Neuron (in vitro differentiated cells): ENCODE results near the gene KIZ.

ENCODE experiments used
- H2AFZ ChIP-seq: one replicate; pipeline ENCODE4 v1.6.1; 2013; ENCODE audit warnings: low read depth, mild to moderate bottlenecking, inconsistent platforms, low read length, moderate library complexity
- H3K27me3 ChIP-seq: one replicate; pipeline ENCODE4 v1.6.1; 2013; ENCODE audit warnings: low read length; ENCODE audit not compliant: insufficient read depth
- H3K36me3 ChIP-seq: one replicate; pipeline ENCODE4 v1.6.1; 2013; ENCODE audit warnings: low read length; ENCODE audit not compliant: insufficient read depth
- H3K4me1 ChIP-seq: one replicate; pipeline ENCODE4 v1.6.1; 2013; ENCODE audit warnings: low read length; ENCODE audit not compliant: insufficient read depth
- H3K4me3 ChIP-seq: 2 replicates; pipeline ENCODE4 v1.5.1; 2013; ENCODE audit warnings: mild to moderate bottlenecking, low read length, moderate library complexity
- H3K9me3 ChIP-seq: one replicate; pipeline ENCODE4 v1.6.1; 2013; ENCODE audit warnings: low read length

Gene KIZ

GRCh38 chr20:21100578-21101452 is 25.1 kb upstream of the KIZ start:
- H3K9me3 ChIP-seq = no peaks in the 10 kb centered on the region
- H3K36me3 ChIP-seq = no peaks in the 10 kb centered on the region
- H3K4me1 ChIP-seq = peaks cover 28% of the 10 kb centered on the region
- peaks cover 91% of the 10 kb centered on the region for H3K27me3 ChIP-seq
- H2AFZ ChIP-seq = peak overlapping the region; percentile 64
- H3K4me3 ChIP-seq = peak overlapping the region; percentile 50

- Histone ChIP-seq H3K9me3 (no peaks in the 10 kb centered on the region), H3K4me1 (peaks cover 28% of the 10 kb centered on the region), H3K27me3 (peaks cover 92% of the 10 kb centered on the region), H3K36me3 (no peaks in the 10 kb centered on the region), H3K4me3 (peak overlapping the region; percentile 50), H2AFZ (peak overlapping the region; percentile 64)
Measured at GRCh38 chr20:21101453-21101931, 24.4 kb upstream of the KIZ start.

- Histone ChIP-seq H3K9me3 (no peaks in the 10 kb centered on the region), H3K4me1 (peaks cover 28% of the 10 kb centered on the region), H2AFZ (no peak overlapping the region), H3K4me3 (peak overlapping the region; percentile 31), H3K27me3 (peaks cover 91% of the 10 kb centered on the region), H3K36me3 (no peaks in the 10 kb centered on the region)
Measured at GRCh38 chr20:21101932-21102575, 23.8 kb upstream of the KIZ start.

GRCh38 chr20:21102603-21103311 is 23.1 kb upstream of the KIZ start:
- Histone ChIP-seq H3K4me1 (peaks cover 28% of the 10 kb centered on the region), H3K9me3 (no peaks in the 10 kb centered on the region), H3K4me3 (peak overlapping the region; percentile 10), H3K36me3 (no peaks in the 10 kb centered on the region), H2AFZ (no peak overlapping the region), H3K27me3 (peaks cover 94% of the 10 kb centered on the region)

- no peaks in the 10 kb centered on the region for H3K9me3 ChIP-seq
- H3K4me3 ChIP-seq = no peak overlapping the region
- H2AFZ ChIP-seq = no peak overlapping the region
- peaks cover 28% of the 10 kb centered on the region for H3K4me1 ChIP-seq
- no peaks in the 10 kb centered on the region for H3K36me3 ChIP-seq
- H3K27me3 ChIP-seq = peaks cover 94% of the 10 kb centered on the region
Measured at GRCh38 chr20:21103582-21104465, 22.1 kb upstream of the KIZ start.

- Histone ChIP-seq H3K4me1 (peaks cover 28% of the 10 kb centered on the region), H3K4me3 (no peak overlapping the region), H3K36me3 (no peaks in the 10 kb centered on the region), H3K9me3 (no peaks in the 10 kb centered on the region), H2AFZ (no peak overlapping the region), H3K27me3 (peaks cover 93% of the 10 kb centered on the region)
Measured at GRCh38 chr20:21104466-21104761, 21.5 kb upstream of the KIZ start.

- peaks cover 88% of the 10 kb centered on the region for H3K27me3 ChIP-seq
- no peaks in the 10 kb centered on the region for H3K36me3 ChIP-seq
- H2AFZ ChIP-seq = no peak overlapping the region
- H3K4me3 ChIP-seq = no peak overlapping the region
- H3K9me3 ChIP-seq = no peaks in the 10 kb centered on the region
- H3K4me1 ChIP-seq = peaks cover 28% of the 10 kb centered on the region
Measured at GRCh38 chr20:21104921-21105320, 21.0 kb upstream of the KIZ start.

- H3K27me3 ChIP-seq = peaks cover 83% of the 10 kb centered on the region
- no peak overlapping the region for H3K4me3 ChIP-seq
Measured at GRCh38 chr20:21105429-21106170, 20.3 kb upstream of the KIZ start.

GRCh38 chr20:21106171-21107017 is 19.5 kb upstream of the KIZ start, which contains the start of gene LINC00237:
TSS of gene LINC00237 (minus strand) at chr20:21106358.
- Histone ChIP-seq H3K9me3 (no peaks in the 10 kb centered on the region), H3K4me3 (no peak within 1 kb of the TSS), H3K36me3 (no peaks in the 10 kb centered on the region), H3K4me1 (peaks cover 15% of the 10 kb centered on the region), H3K27me3 (peaks cover 84% of the 10 kb centered on the region), H2AFZ (peak within 1 kb of the TSS; percentile 48)

More at GRCh38 chr20:21105429-21106170, 20.3 kb upstream of the KIZ start:
- Histone ChIP-seq H2AFZ (peak overlapping the region; percentile 48), H3K36me3 (no peaks in the 10 kb centered on the region), H3K4me1 (peaks cover 23% of the 10 kb centered on the region), H3K9me3 (no peaks in the 10 kb centered on the region)

GRCh38 chr20:21109144-21109543 is 16.7 kb upstream of the KIZ start:
- H3K4me1 ChIP-seq = no peaks in the 10 kb centered on the region
- H3K4me3 ChIP-seq = no peak overlapping the region
- H3K9me3 ChIP-seq = no peaks in the 10 kb centered on the region
- H3K36me3 ChIP-seq = no peaks in the 10 kb centered on the region
- H3K27me3 ChIP-seq = peaks cover 67% of the 10 kb centered on the region
- H2AFZ ChIP-seq = no peak overlapping the region

GRCh38 chr20:21110811-21111210 is 15.1 kb upstream of the KIZ start:
- no peaks in the 10 kb centered on the region for H3K4me1 ChIP-seq
- no peaks in the 10 kb centered on the region for H3K36me3 ChIP-seq
- H3K4me3 ChIP-seq = no peak overlapping the region
- H3K9me3 ChIP-seq = no peaks in the 10 kb centered on the region
- peaks cover 51% of the 10 kb centered on the region for H3K27me3 ChIP-seq
- H2AFZ ChIP-seq = no peak overlapping the region
